Large intestine (tissue), 3 donors: ENCODE results near the gene PAH. TPM values are rescaled to one million over a fixed set of nuclear protein-coding genes. Genes with fewer than 3 reads are reported as not detected.

Experiments used
- DNase-seq, 2 donors: peaks; one replicate each; pipeline versions ENCODE4 v3.0.0 to v3.0.0-alpha.2; 2013
- H3K27ac ChIP-seq: one replicate; pipeline ENCODE4 v1.5.1; 2013; ENCODE audit warnings: low read length
- H3K27me3 ChIP-seq: 2 replicates; pipeline ENCODE4 v1.6.1; 2013; ENCODE audit warnings: low read length; ENCODE audit not compliant: control insufficient read depth, insufficient read depth
- H3K36me3 ChIP-seq: 2 replicates; pipeline ENCODE4 v1.6.1; 2013; ENCODE audit warnings: low read length; ENCODE audit not compliant: control insufficient read depth, insufficient read depth
- H3K4me1 ChIP-seq: one replicate; pipeline ENCODE4 v1.6.1; 2013; ENCODE audit warnings: low read length; ENCODE audit not compliant: control insufficient read depth, insufficient read depth
- H3K4me3 ChIP-seq: one replicate; pipeline ENCODE4 v1.5.1; 2013; ENCODE audit warnings: low read length
- H3K9me3 ChIP-seq: one replicate; pipeline ENCODE4 v1.6.1; 2013; ENCODE audit warnings: mild to moderate bottlenecking, low read depth, low read length, moderate library complexity; ENCODE audit not compliant: control insufficient read depth
- WGBS: methylation state at CpG from one replicate; pipeline ENCODE4 v1.1.5; 2013; ENCODE audit warnings: low lambda C conversion rate; ENCODE audit not compliant: insufficient coverage; 5-methylcytosine and 5-hydroxymethylcytosine counted together
- polyA plus RNA-seq: library from polyadenylated mRNA; unstranded; fragments of 120-200 nt; gene quantifications from one replicate; pipeline ENCODE4 v1.2.1, GENCODE V29; 2013

Gene PAH
- polyA plus RNA-seq, 1 donor = 172 TPM

- no peak overlapping the region for H3K27ac ChIP-seq
- no CpG with 5 or more reads among the region's 6 CpGs for WGBS
- no peaks in the 10 kb centered on the region for H3K4me1 ChIP-seq
Measured at GRCh38 chr12:102876883-102877282, 40.2 kb downstream of the PAH start.

GRCh38 chr12:102874819-102875218 lies 42.2 kb downstream of the PAH start:
- WGBS = no CpG with 5 or more reads among the region's 9 CpGs
- peaks cover 4% of the 10 kb centered on the region for H3K36me3 ChIP-seq
- no peaks in the 10 kb centered on the region for H3K4me1 ChIP-seq
- no peak overlapping the region for H3K27ac ChIP-seq
- no peak for DNase-seq
- H3K9me3 ChIP-seq = no peaks in the 10 kb centered on the region
- no peak overlapping the region for H3K4me3 ChIP-seq
- H3K27me3 ChIP-seq = no peaks in the 10 kb centered on the region

More at GRCh38 chr12:102876883-102877282, 40.2 kb downstream of the PAH start:
- Histone ChIP-seq H3K36me3 (peaks cover 4% of the 10 kb centered on the region), H3K4me3 (no peak overlapping the region), H3K27me3 (no peaks in the 10 kb centered on the region), H3K9me3 (no peaks in the 10 kb centered on the region)
- DNase-seq = no peak

GRCh38 chr12:102873077-102873476 lies 44.0 kb downstream of the PAH start:
- Histone ChIP-seq H3K36me3 (peaks cover 4% of the 10 kb centered on the region), H3K4me3 (no peak overlapping the region), H3K9me3 (no peaks in the 10 kb centered on the region), H3K27me3 (no peaks in the 10 kb centered on the region), H3K4me1 (no peaks in the 10 kb centered on the region), H3K27ac (no peak overlapping the region)
- no peak for DNase-seq
- WGBS = no CpG with 5 or more reads among the region's 2 CpGs

- H3K4me3 ChIP-seq = no peak overlapping the region
- 83% methylated on average over 1 of the region's 2 CpGs for WGBS
- no peaks in the 10 kb centered on the region for H3K27me3 ChIP-seq
- no peaks in the 10 kb centered on the region for H3K4me1 ChIP-seq
- DNase-seq = no peak
- H3K9me3 ChIP-seq = no peaks in the 10 kb centered on the region
- H3K27ac ChIP-seq = no peak overlapping the region
- H3K36me3 ChIP-seq = no peaks in the 10 kb centered on the region
Measured at GRCh38 chr12:102871014-102871413, 46.0 kb downstream of the PAH start.

GRCh38 chr12:102869571-102869970 lies 47.5 kb downstream of the PAH start:
- no peak for DNase-seq
- no peak overlapping the region for H3K4me3 ChIP-seq
- no peaks in the 10 kb centered on the region for H3K36me3 ChIP-seq
- no CpG with 5 or more reads among the region's 3 CpGs for WGBS
- no peaks in the 10 kb centered on the region for H3K27me3 ChIP-seq
- no peaks in the 10 kb centered on the region for H3K4me1 ChIP-seq
- no peaks in the 10 kb centered on the region for H3K9me3 ChIP-seq
- H3K27ac ChIP-seq = no peak overlapping the region

GRCh38 chr12:102865821-102866615 lies 51.0 kb downstream of the PAH start:
- H3K27ac ChIP-seq = no peak overlapping the region
- no peaks in the 10 kb centered on the region for H3K36me3 ChIP-seq
- no CpG with 5 or more reads among the region's 6 CpGs for WGBS
- no peak for DNase-seq
- H3K4me1 ChIP-seq = no peaks in the 10 kb centered on the region
- no peaks in the 10 kb centered on the region for H3K27me3 ChIP-seq
- no peak overlapping the region for H3K4me3 ChIP-seq
- H3K9me3 ChIP-seq = no peaks in the 10 kb centered on the region

- Histone ChIP-seq H3K27ac (no peak overlapping the region), H3K36me3 (no peaks in the 10 kb centered on the region), H3K27me3 (no peaks in the 10 kb centered on the region), H3K9me3 (no peaks in the 10 kb centered on the region), H3K4me3 (no peak overlapping the region), H3K4me1 (no peaks in the 10 kb centered on the region)
- no CpG with 5 or more reads among the region's 2 CpGs for WGBS
- DNase-seq = no peak
Measured at GRCh38 chr12:102862486-102862885, 54.6 kb downstream of the PAH start.

- Histone ChIP-seq H3K4me3 (no peak overlapping the region), H3K27ac (no peak overlapping the region), H3K9me3 (no peaks in the 10 kb centered on the region), H3K27me3 (no peaks in the 10 kb centered on the region), H3K36me3 (no peaks in the 10 kb centered on the region), H3K4me1 (no peaks in the 10 kb centered on the region)
- DNase-seq = no peak
- no CpG with 5 or more reads among the region's 2 CpGs for WGBS
Measured at GRCh38 chr12:102851246-102851645, 65.8 kb downstream of the PAH start.

GRCh38 chr12:102849722-102850447 lies 67.2 kb downstream of the PAH start:
- Histone ChIP-seq H3K36me3 (no peaks in the 10 kb centered on the region), H3K4me1 (no peaks in the 10 kb centered on the region), H3K4me3 (no peak overlapping the region), H3K9me3 (no peaks in the 10 kb centered on the region), H3K27ac (no peak overlapping the region), H3K27me3 (no peaks in the 10 kb centered on the region)
- 60% methylated on average over 1 of the region's 4 CpGs for WGBS
- DNase-seq = no peak

GRCh38 chr12:102848832-102849231 lies 68.2 kb downstream of the PAH start:
- no peaks in the 10 kb centered on the region for H3K36me3 ChIP-seq
- H3K9me3 ChIP-seq = no peaks in the 10 kb centered on the region
- no peak for DNase-seq
- H3K27ac ChIP-seq = no peak overlapping the region
- H3K4me1 ChIP-seq = no peaks in the 10 kb centered on the region
- H3K4me3 ChIP-seq = no peak overlapping the region
- no peaks in the 10 kb centered on the region for H3K27me3 ChIP-seq
- WGBS = 100% methylated on average over 1 of the region's 3 CpGs
